Endothelial cell of umbilical vein (primary cell): ENCODE data around the gene GFOD1. TPM values are rescaled to one million over a fixed set of nuclear protein-coding genes. Genes with fewer than 3 reads are reported as not detected.

Experiments
- BruUV-seq: library from RNA; stranded (reverse); fragments of 400-500 nt; replicated peaks from 2 replicates; lab custom pipeline; 2021; lab: Mats Ljungman, UMichigan
- CTCF ChIA-PET: fragments of 300-600, 350-600 bp; sonication (Branson Sonifier 250); formaldehyde crosslinking; loops from one replicate; lab custom pipeline; 2021; ENCODE audit warnings: antibody characterized with exemption, inconsistent platforms; lab: Charles Lee
- POLR2A ChIA-PET: fragments of 300-600, 350-600 bp; sonication (Branson Sonifier 250); formaldehyde crosslinking; loops from one replicate; lab custom pipeline; 2021; ENCODE audit warnings: antibody characterized with exemption, inconsistent platforms; lab: Charles Lee
- DNase-seq: peaks from one replicate; pipeline ENCODE4 v3.0.0-alpha.2; 2011; ENCODE audit warnings: low read depth, low spot score
- FAIRE-seq: peaks from 2 replicates; lab custom pipeline; 2011; peaks lifted over from hg19 to GRCh38; lab: Jason Lieb, UNC
- H2AFZ ChIP-seq: 2 replicates; pipeline ENCODE4 v1.6.0; 2012; ENCODE audit warnings: low read depth, low read length, control low read depth, inconsistent platforms
- H3K27ac ChIP-seq: 2 replicates; pipeline ENCODE4 v1.5.1; 2011; ENCODE audit warnings: low read depth, mild to moderate bottlenecking, control low read depth, low read length, moderate library complexity; ENCODE audit not compliant: insufficient read depth
- H3K27me3 ChIP-seq, 2 experiments: 2 replicates each; pipeline versions ENCODE4 v1.6.0 to v1.6.1; 2011; ENCODE audit warnings: low read length in 2 of 2, mixed read lengths in 1 of 2; ENCODE audit not compliant: control insufficient read depth in 2 of 2, insufficient read depth in 2 of 2
- H3K36me3 ChIP-seq, 2 experiments: 2 replicates in 1 of 2; 3 replicates in 1 of 2; pipeline ENCODE4 v1.5.1; 2011; ENCODE audit warnings: low read length in 2 of 2, mild to moderate bottlenecking in 1 of 2, moderate library complexity in 1 of 2; ENCODE audit not compliant: control insufficient read depth in 2 of 2, insufficient read depth in 2 of 2; ENCODE audit errors: extremely low read depth in 1 of 2
- H3K4me1 ChIP-seq: 3 replicates; pipeline ENCODE4 v1.5.1; 2011; ENCODE audit warnings: mild to moderate bottlenecking, low read length; ENCODE audit not compliant: control insufficient read depth, insufficient read depth; ENCODE audit errors: extremely low read depth
- H3K4me2 ChIP-seq: 2 replicates; pipeline ENCODE4 v1.6.1; 2011; ENCODE audit warnings: low read length, control low read depth, mixed read lengths; ENCODE audit not compliant: insufficient read depth
- H3K4me3 ChIP-seq, 3 experiments: fragments of 200-600 bp in 1 of 3; sonication (generic), shearing (Covaris generic) in 1 of 3; replicated peaks in 1 of 3; 2 replicates each; pipeline ENCODE4 v1.5.1; 2011 to 2016; ENCODE audit warnings: control low read depth in 3 of 3, low read length in 3 of 3, mild to moderate bottlenecking in 2 of 3, inconsistent platforms in 1 of 3, low read depth in 1 of 3, moderate library complexity in 1 of 3; ENCODE audit not compliant: insufficient read depth in 1 of 3
- H3K79me2 ChIP-seq: 2 replicates; pipeline ENCODE4 v1.6.0; 2012; ENCODE audit warnings: low read length, inconsistent platforms; ENCODE audit not compliant: control insufficient read depth, insufficient read depth
- H3K9ac ChIP-seq: replicated peaks from 2 replicates; pipeline ENCODE3; 2011; ENCODE audit warnings: low read length, control low read depth; ENCODE audit not compliant: insufficient read depth; ENCODE audit errors: extremely low read depth
- H3K9me1 ChIP-seq: replicated peaks from 3 replicates; pipeline ENCODE4 v1.6.0; 2011; ENCODE audit warnings: mild to moderate bottlenecking, low read length; ENCODE audit not compliant: control insufficient read depth, insufficient read depth; ENCODE audit errors: extremely low read depth
- H3K9me3 ChIP-seq: replicated peaks from 2 replicates; pipeline ENCODE4 v1.5.1; 2012; ENCODE audit warnings: low read length, inconsistent platforms; ENCODE audit not compliant: control insufficient read depth, insufficient read depth
- H4K20me1 ChIP-seq: replicated peaks from 2 replicates; pipeline ENCODE3; 2011; ENCODE audit warnings: mild to moderate bottlenecking, low read length; ENCODE audit not compliant: control insufficient read depth, insufficient read depth; ENCODE audit errors: extremely low read depth
- CTCF ChIP-seq, 2 donors: IDR thresholded peaks; 1 replicate in 1 of 2; 2 replicates in 1 of 2; pipeline ENCODE4 v1.5.1; 2011; ENCODE audit warnings: low read length in 2 of 2, mild to moderate bottlenecking in 2 of 2, moderate library complexity in 2 of 2, control low read depth in 1 of 2, inconsistent platforms in 1 of 2, low read depth in 1 of 2; ENCODE audit not compliant: insufficient read depth in 1 of 2; ENCODE audit errors: extremely low read depth in 1 of 2
- EZH2 ChIP-seq: IDR thresholded peaks from 2 replicates; pipeline ENCODE4 v1.6.1; 2012; ENCODE audit warnings: borderline replicate concordance, low read depth, mild to moderate bottlenecking, moderate library complexity, low read length, inconsistent platforms; ENCODE audit not compliant: severe bottlenecking
- FOS ChIP-seq: IDR thresholded peaks from 2 replicates; pipeline ENCODE4 v1.6.1; 2011; ENCODE audit warnings: mild to moderate bottlenecking, low read length, moderate library complexity, borderline replicate concordance; ENCODE audit not compliant: insufficient read depth
- GATA2 ChIP-seq: IDR thresholded peaks from 2 replicates; pipeline ENCODE4 v1.7.0; 2011; ENCODE audit warnings: low read depth, mild to moderate bottlenecking, moderate library complexity, mixed read lengths, low read length; ENCODE audit not compliant: insufficient read length, insufficient read depth
- JUN ChIP-seq: IDR thresholded peaks from 2 replicates; pipeline ENCODE4 v1.6.1; 2011; ENCODE audit warnings: borderline replicate concordance, low read depth; ENCODE audit not compliant: insufficient read length, insufficient read depth
- MYC ChIP-seq: IDR thresholded peaks from one replicate; pipeline ENCODE4 v1.6.1; 2011; ENCODE audit warnings: mild to moderate bottlenecking, low read depth, low read length
- POLR2A ChIP-seq: IDR thresholded peaks from 2 replicates; pipeline ENCODE4 v1.6.1; 2012; ENCODE audit warnings: low read depth, mild to moderate bottlenecking, control low read depth, low read length
- POLR2AphosphoS5 ChIP-seq: IDR thresholded peaks from 2 replicates; pipeline ENCODE4 v1.6.1; 2012; ENCODE audit warnings: low read depth, mild to moderate bottlenecking, control low read depth, low read length, moderate library complexity; ENCODE audit not compliant: insufficient read depth
- dilution Hi-C: fragments of 300-500 bp; cut with MboI; formaldehyde crosslinking; loops from one replicate; pipeline ENCODE4 v1.15.0; 2019; ENCODE audit warnings: low sequenced_read_pairs; ENCODE audit not compliant: extremely low pct_ligation_motif_present
- intact Hi-C: fragments of 100-400 bp; cut with micrococcal nuclease; formaldehyde crosslinking; loops from one replicate; pipeline ENCODE4 v1.10.0; 2022
- polyA plus RNA-seq, 4 experiments: library from polyadenylated mRNA; depleted of rRNA in 3 of 4; stranded (reverse) in 3 of 4; unstranded in 1 of 4; fragments of >200 nt; gene quantifications; 2 replicates each; pipeline versions ENCODE4 v1.2.1 to v1.2.3, GENCODE V29; 2011 to 2012; ENCODE audit warnings: missing spikeins in 1 of 4
- total RNA-seq: library from RNA; stranded (reverse); gene quantifications from 2 replicates; pipeline ENCODE4 v1.2.3, GENCODE V29; 2021
- TF ChIP-seq, protein P1 (sequence below): IDR thresholded peaks from 2 replicates; pipeline ENCODE4 v1.6.1; 2011; ENCODE audit not compliant: insufficient read depth, insufficient read length

The GFOD1 gene
- total and polyA plus RNA-seq, 2 donors (not counting 3 experiments of a cell fraction or from before 2014, with no cell fraction given), result 12.1 to 24.1 TPM

DNA sequence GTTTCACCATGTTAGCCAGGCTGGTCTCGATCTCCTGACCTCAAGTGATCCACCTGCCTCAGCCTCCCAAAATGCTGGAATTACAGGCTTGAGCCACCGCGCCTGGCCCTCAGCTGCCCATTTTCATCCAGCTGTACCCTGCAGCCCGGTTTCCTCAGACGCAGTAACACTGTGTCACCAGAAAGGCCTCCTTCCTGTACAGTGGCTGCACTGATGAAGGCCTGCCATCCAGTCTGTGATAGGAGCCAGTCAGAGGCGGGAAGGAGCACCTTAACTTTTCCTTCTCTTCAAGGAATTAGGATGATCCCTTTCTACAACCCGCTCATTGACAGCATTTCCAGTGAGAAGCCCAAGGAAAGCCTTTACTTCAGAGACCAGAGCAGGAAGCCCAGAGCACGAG lies 75.9 kb downstream of the GFOD1 start:
- Histone ChIP-seq H3K4me3 (no peak overlapping the region), H3K4me1 (no peaks in the 10 kb centered on the region), H3K9me1 (no peaks in the 10 kb centered on the region), H3K36me3 (no peaks in the 10 kb centered on the region), H2AFZ (no peak overlapping the region), H4K20me1 (no peaks in the 10 kb centered on the region), H3K4me2 (no peak overlapping the region), H3K9me3 (no peaks in the 10 kb centered on the region), H3K27ac (no peak overlapping the region), H3K9ac (no peak overlapping the region), H3K79me2 (no peaks in the 10 kb centered on the region), H3K27me3 (no peaks in the 10 kb centered on the region)
- ChIA-PET CTCF (interaction anchor here (1.8 kb wide), 1 partner anchor 13 kb away, joined by 4 read pairs; no protein-coding TSS in a partner anchor), POLR2A (no interaction called here)
- DNase-seq (no peak), FAIRE-seq (no peak)
- TF ChIP-seq EZH2, result no peak
- TF ChIP-seq POLR2AphosphoS5, result no peak
- TF ChIP-seq JUN, result no peak
- no peak for TF ChIP-seq POLR2A
- TF ChIP-seq, protein P1, sequence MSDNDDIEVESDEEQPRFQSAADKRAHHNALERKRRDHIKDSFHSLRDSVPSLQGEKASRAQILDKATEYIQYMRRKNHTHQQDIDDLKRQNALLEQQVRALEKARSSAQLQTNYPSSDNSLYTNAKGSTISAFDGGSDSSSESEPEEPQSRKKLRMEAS, result no peak
- TF ChIP-seq CTCF (IDR thresholded peaks at IDR 0.05; ENCODE audit: extremely low read depth in 1 of 2, insufficient read depth in 1 of 2, low read depth in 1 of 2, low read length in 2 of 2), result no peak
- no peak for TF ChIP-seq FOS
- TF ChIP-seq GATA2, result no peak
- no peak for TF ChIP-seq MYC
- intact Hi-C loops (no loop called here), dilution Hi-C loops (no loop called here)
- no TSS peak for BruUV-seq
